WTC11 (cell line): ENCODE results near the gene SLX4. TPM values are rescaled to one million over a fixed set of nuclear protein-coding genes. Genes with fewer than 3 reads are reported as not detected.

Source experiments
- ATAC-seq: fragments of 200-7000 bp; cut with Tn5 transposase; 2 replicates; pipeline ENCODE4 v1.10.0; 2021; ENCODE audit warnings: mild to moderate bottlenecking, moderate library complexity
- CTCF ChIA-PET: fragments of 300-600 bp; sonication (Branson Sonifier 250); formaldehyde crosslinking; loops from one replicate; lab custom pipeline; 2021; ENCODE audit warnings: antibody characterized with exemption; lab: Charles Lee
- POLR2A ChIA-PET: fragments of 350-600 bp; sonication (Branson Sonifier 250); formaldehyde crosslinking; loops from one replicate; lab custom pipeline; 2021; ENCODE audit warnings: antibody characterized with exemption; lab: Charles Lee
- DNase-seq: peaks from one replicate; pipeline ENCODE4 v3.0.0; 2021; ENCODE audit warnings: low spot score
- H3K27ac Mint-ChIP-seq: 2 replicates; pipeline ENCODE4 v1.8.0; 2021; ENCODE audit warnings: mixed read lengths
- H3K27me3 Mint-ChIP-seq: 2 replicates; pipeline ENCODE4 v1.8.0; 2021; ENCODE audit warnings: low read depth, mild to moderate bottlenecking, moderate library complexity, mixed read lengths
- H3K36me3 Mint-ChIP-seq: 2 replicates; pipeline ENCODE4 v1.8.0; 2021; ENCODE audit warnings: mixed read lengths
- H3K4me1 Mint-ChIP-seq: 2 replicates; pipeline ENCODE4 v1.8.0; 2022; ENCODE audit warnings: mixed read lengths
- H3K4me3 Mint-ChIP-seq: 2 replicates; pipeline ENCODE4 v1.8.0; 2021; ENCODE audit warnings: mild to moderate bottlenecking, moderate library complexity, mixed read lengths
- H3K9me3 Mint-ChIP-seq: 2 replicates; pipeline ENCODE4 v1.8.0; 2021; ENCODE audit warnings: mixed read lengths
- ATF3 ChIP-seq: sonication (generic); formaldehyde crosslinking; conservative IDR thresholded peaks from 2 replicates; pipeline ENCODE4 v1.8.1; 2022; ENCODE audit warnings: mild to moderate bottlenecking, missing genetic modification reagents
- CTCF ChIP-seq: fragments of 200-600 bp; IDR thresholded peaks from 2 replicates; pipeline ENCODE4 v1.8.0; 2022; ENCODE audit warnings: antibody characterized with exemption
- E2F4 ChIP-seq: sonication (generic); formaldehyde crosslinking; IDR thresholded peaks from 2 replicates; pipeline ENCODE4 v1.8.1; 2022; ENCODE audit warnings: low read depth, mild to moderate bottlenecking, moderate library complexity, missing genetic modification reagents, borderline replicate concordance
- EMX1 ChIP-seq: fragments of 250-450 bp; sonication (Bioruptor Pico); IDR thresholded peaks from 2 replicates; pipeline ENCODE4 v1.8.0; 2021; ENCODE audit warnings: mild to moderate bottlenecking
- ERG ChIP-seq: fragments of 250-450 bp; sonication (Bioruptor Pico); IDR thresholded peaks from 2 replicates; pipeline ENCODE4 v1.8.0; 2021; ENCODE audit warnings: mild to moderate bottlenecking
- FOXJ3 ChIP-seq: sonication (generic); formaldehyde crosslinking; IDR thresholded peaks from 2 replicates; pipeline ENCODE4 v1.9.0; 2021; ENCODE audit warnings: missing genetic modification reagents, mild to moderate bottlenecking, borderline replicate concordance
- GTF2I ChIP-seq: fragments of 250-450 bp; sonication (Bioruptor Pico); conservative IDR thresholded peaks from 2 replicates; pipeline ENCODE4 v1.4.0; 2021; ENCODE audit warnings: mild to moderate bottlenecking
- HMGA2 ChIP-seq: fragments of 250-450 bp; sonication (Bioruptor Pico); IDR thresholded peaks from 2 replicates; pipeline ENCODE4 v1.4.0; 2021; ENCODE audit warnings: mild to moderate bottlenecking, moderate library complexity
- KAT7 ChIP-seq: sonication (generic); formaldehyde crosslinking; IDR thresholded peaks from 2 replicates; pipeline ENCODE4 v1.8.1; 2023; ENCODE audit warnings: missing genetic modification reagents, mild to moderate bottlenecking, borderline replicate concordance
- MXD4 ChIP-seq: fragments of 250-450 bp; sonication (Bioruptor Pico); IDR thresholded peaks from 2 replicates; pipeline ENCODE4 v1.8.0; 2021; ENCODE audit warnings: mild to moderate bottlenecking, moderate library complexity, borderline replicate concordance
- NFE2L1 ChIP-seq: sonication (generic); formaldehyde crosslinking; IDR thresholded peaks from 2 replicates; pipeline ENCODE4 v1.8.1; 2023; ENCODE audit warnings: missing genetic modification reagents
- NR1H2 ChIP-seq: sonication (generic); formaldehyde crosslinking; IDR thresholded peaks from 2 replicates; pipeline ENCODE4 v1.9.0; 2021; ENCODE audit warnings: mild to moderate bottlenecking, moderate library complexity, missing genetic modification reagents
- STAT6 ChIP-seq: sonication (generic); formaldehyde crosslinking; conservative IDR thresholded peaks from 2 replicates; pipeline ENCODE4 v1.8.1; 2023; ENCODE audit warnings: mild to moderate bottlenecking, low read depth, missing genetic modification reagents, moderate library complexity
- TCF7 ChIP-seq: sonication (generic); formaldehyde crosslinking; IDR thresholded peaks from 2 replicates; pipeline ENCODE4 v1.8.0; 2022; ENCODE audit warnings: mild to moderate bottlenecking, low read depth, missing genetic modification reagents, moderate library complexity
- TEAD4 ChIP-seq: sonication (generic); formaldehyde crosslinking; IDR thresholded peaks from 2 replicates; pipeline ENCODE4 v1.8.0; 2022; ENCODE audit warnings: mild to moderate bottlenecking, missing genetic modification reagents
- USF1 ChIP-seq: sonication (generic); formaldehyde crosslinking; IDR thresholded peaks from 2 replicates; pipeline ENCODE4 v1.8.0; 2022; ENCODE audit warnings: mild to moderate bottlenecking, missing genetic modification reagents
- ZNF232 ChIP-seq: sonication (generic); formaldehyde crosslinking; IDR thresholded peaks from 2 replicates; pipeline ENCODE4 v1.8.0; 2022; ENCODE audit warnings: mild to moderate bottlenecking, missing genetic modification reagents
- ZNF532 ChIP-seq: fragments of 250-450 bp; sonication (Bioruptor Pico); IDR thresholded peaks from 2 replicates; pipeline ENCODE4 v1.9.0; 2021; ENCODE audit warnings: mild to moderate bottlenecking, borderline replicate concordance
- ZNF671 ChIP-seq: fragments of 250-450 bp; sonication (Bioruptor Pico); IDR thresholded peaks from 2 replicates; pipeline ENCODE4 v1.8.0; 2021; ENCODE audit warnings: mild to moderate bottlenecking
- total RNA-seq: library from RNA; stranded (reverse); gene quantifications from 3 replicates; pipeline ENCODE4 v1.2.3, GENCODE V29; 2021

Gene SLX4
- total RNA-seq, 1 experiment from 2014 or later = 16.7 TPM

- no peak for TF ChIP-seq ATF3 (CRISPR knock-in tag)
- TF ChIP-seq E2F4 = no peak
- no peak for TF ChIP-seq STAT6
- TF ChIP-seq ERG = no peak
- no peak for TF ChIP-seq TEAD4 (CRISPR knock-in tag)
- no peak for TF ChIP-seq MXD4 (CRISPR knock-in tag)
- TF ChIP-seq TCF7 = no peak
Measured at GRCh38 chr16:3591436-3591803, 20.0 kb downstream of the SLX4 start (continued).

GRCh38 chr16:3590736-3591435, 20.5 kb downstream of the SLX4 start:
- ChIA-PET CTCF (no interaction called here), POLR2A (no interaction called here)
- no peaks in the 10 kb centered on the region for H3K9me3 Mint-ChIP-seq
- H3K27me3 Mint-ChIP-seq = no peaks in the 10 kb centered on the region; the same call in 1 of the 2 replicates
- DNase-seq (no peak), ATAC-seq (peak; percentile 55; the same call in 1 of the 2 replicates)
- H3K4me3 Mint-ChIP-seq = no peak overlapping the region
- H3K36me3 Mint-ChIP-seq = peaks cover 33% of the 10 kb centered on the region
- H3K27ac Mint-ChIP-seq = peak overlapping the region; percentile 13; the same call in 1 of the 2 replicates
- H3K4me1 Mint-ChIP-seq = peaks cover 3% of the 10 kb centered on the region; the same call in 1 of the 2 replicates
- TF ChIP-seq HMGA2 (CRISPR knock-in tag) (no peak), KAT7 (no peak), NFE2L1 (CRISPR knock-in tag) (no peak), CTCF (no peak), ZNF671 (CRISPR knock-in tag) (no peak), FOXJ3 (no peak), ZNF232 (CRISPR knock-in tag) (no peak), USF1 (CRISPR knock-in tag) (no peak), EMX1 (CRISPR knock-in tag) (no peak), ERG (no peak), NR1H2 (CRISPR knock-in tag) (no peak), ZNF532 (CRISPR knock-in tag) (no peak), GTF2I (CRISPR knock-in tag) (no peak)
